ENCODE data around the gene C19orf85. TPM values are rescaled to one million over a fixed set of nuclear protein-coding genes. Genes with fewer than 3 reads are reported as not detected.
"Not testable (repeated sequence)": the region's sequence is repeated elsewhere in the genome, so short reads cannot be mapped to it uniquely, and the experiment has no call there.

The C19orf85 gene
- total RNA-seq, 1 experiment from 2014 or later: not detected

- H3K27ac ChIP-seq (ENCODE audit: low read length); DNase-seq (ENCODE audit: low read depth, low spot score); ATAC-seq; POLR2A ChIA-PET; H3K9me3 ChIP-seq (ENCODE audit: control insufficient read depth, insufficient read depth, low read depth, low read length); H3K27me3 ChIP-seq (ENCODE audit: control insufficient read depth, insufficient read depth, low read length); H3K36me3 ChIP-seq (ENCODE audit: control insufficient read depth, insufficient read depth, low read length); H3K4me1 ChIP-seq (ENCODE audit: control insufficient read depth, insufficient read depth, low read length); BruUV-seq (replicated peaks); H3K4me3 ChIP-seq (ENCODE audit: low read depth in 2 of 2, low read length in 2 of 2); in situ Hi-C loops (cut with HindIII; ENCODE audit: low pct_unique_long_range_greater_than_20kb, low sequenced_read_pairs): not testable (repeated sequence)
- CTCF ChIA-PET: interaction anchor here (0.6 kb wide), 1 partner anchor 32 kb away, joined by 3 read pairs; no protein-coding TSS in a partner anchor
- intact Hi-C loops (cut with micrococcal nuclease; ENCODE audit: unreplicated experiment): loop anchor here (10.0 kb wide), 1 partner anchor 276 kb away; the partner anchor contains the start of gene TNNT1
Measured at GRCh38 chr19:55421281-55421680, 43.3 kb downstream of the C19orf85 start.

- ATAC-seq: no peak
- POLR2A ChIA-PET: interaction anchor here (0.7 kb wide), 1 partner anchor 23 kb away, joined by 6 read pairs; no protein-coding TSS in a partner anchor
Measured at GRCh38 chr19:55419624-55420236, 44.8 kb downstream of the C19orf85 start.

More at GRCh38 chr19:55419624-55420236, 44.8 kb downstream of the C19orf85 start:
- DNase-seq (ENCODE audit: low read depth, low spot score): no peak
- Histone ChIP-seq H3K9me3 (ENCODE audit: control insufficient read depth, insufficient read depth, low read depth, low read length) (no peaks in the 10 kb centered on the region), H3K4me3 (ENCODE audit: low read depth in 2 of 2, low read length in 2 of 2) (no peak overlapping the region), H3K27me3 (ENCODE audit: control insufficient read depth, insufficient read depth, low read length) (no peaks in the 10 kb centered on the region), H3K27ac (ENCODE audit: low read length) (no peak overlapping the region), H3K36me3 (ENCODE audit: control insufficient read depth, insufficient read depth, low read length) (no peaks in the 10 kb centered on the region), H3K4me1 (ENCODE audit: control insufficient read depth, insufficient read depth, low read length) (no peaks in the 10 kb centered on the region)
- no TSS peak for BruUV-seq (replicated peaks)
- CTCF ChIA-PET: interaction anchor here (0.6 kb wide), 2 partner anchors 33 to 234 kb away, joined by 3 to 7 read pairs; no protein-coding TSS in a partner anchor
- TF ChIP-seq POLR2AphosphoS5 (IDR thresholded peaks at IDR 0.05; ENCODE audit: low read depth, low read length): no peak
- no peak for TF ChIP-seq CTCF (IDR thresholded peaks at IDR 0.05)
- no peak for TF ChIP-seq SIN3A (IDR thresholded peaks at IDR 0.05; ENCODE audit: borderline replicate concordance, insufficient read depth, low read depth, low read length)
- TF ChIP-seq REST (IDR thresholded peaks at IDR 0.05; ENCODE audit: insufficient read depth in 1 of 2, low read depth in 2 of 2, low read length in 1 of 2): no peak
- TF ChIP-seq TCF7L2 (IDR thresholded peaks at IDR 0.05; ENCODE audit: low read depth, low read length): no peak
- intact Hi-C loops (cut with micrococcal nuclease; ENCODE audit: unreplicated experiment): loop anchor here (10.0 kb wide), 1 partner anchor 275 kb away; the partner anchor contains the start of gene TNNT1
- in situ Hi-C loops (cut with HindIII; ENCODE audit: low pct_unique_long_range_greater_than_20kb, low sequenced_read_pairs): no loop called here
